Neural progenitor cell (in vitro differentiated cells): ENCODE measurements around the gene KRT15.

Experiments
- EZH2 ChIP-seq: fragments of 200-600 bp; sonication (generic); IDR thresholded peaks from 2 replicates; pipeline ENCODE4 v1.6.1; 2017; ENCODE audit warnings: antibody characterized with exemption, mild to moderate bottlenecking, moderate library complexity
- EZH2phosphoT487 ChIP-seq: fragments of 200-600 bp; sonication (generic); IDR thresholded peaks from 2 replicates; pipeline ENCODE4 v1.6.1; 2017; ENCODE audit warnings: antibody characterized with exemption
- TF ChIP-seq, protein P1 (sequence below): fragments of 200-600 bp; sonication (generic); IDR thresholded peaks from 2 replicates; pipeline ENCODE4 v1.5.1; 2017; ENCODE audit warnings: antibody characterized with exemption, mild to moderate bottlenecking

DNA sequence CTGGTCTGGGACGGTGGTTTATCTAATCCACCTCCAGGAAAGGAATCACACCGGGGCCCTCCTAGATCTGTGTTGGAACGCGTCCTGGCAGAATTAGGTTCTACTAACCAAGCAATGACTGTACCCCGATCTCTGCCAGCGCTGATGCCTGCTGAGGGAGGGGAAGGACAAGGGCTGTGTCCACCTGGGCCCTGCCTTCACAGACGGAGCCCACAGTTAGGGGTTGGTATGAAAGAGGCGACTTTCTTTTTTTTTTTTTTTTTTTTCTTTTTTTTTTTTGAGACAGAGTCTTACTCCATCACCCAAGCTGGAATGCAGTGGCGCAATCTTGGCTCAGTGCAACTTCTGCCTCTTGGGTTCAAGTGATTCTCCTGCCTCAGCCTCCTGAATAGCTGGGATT lies 19.3 kb upstream of the KRT15 start:
- TF ChIP-seq, protein P1, sequence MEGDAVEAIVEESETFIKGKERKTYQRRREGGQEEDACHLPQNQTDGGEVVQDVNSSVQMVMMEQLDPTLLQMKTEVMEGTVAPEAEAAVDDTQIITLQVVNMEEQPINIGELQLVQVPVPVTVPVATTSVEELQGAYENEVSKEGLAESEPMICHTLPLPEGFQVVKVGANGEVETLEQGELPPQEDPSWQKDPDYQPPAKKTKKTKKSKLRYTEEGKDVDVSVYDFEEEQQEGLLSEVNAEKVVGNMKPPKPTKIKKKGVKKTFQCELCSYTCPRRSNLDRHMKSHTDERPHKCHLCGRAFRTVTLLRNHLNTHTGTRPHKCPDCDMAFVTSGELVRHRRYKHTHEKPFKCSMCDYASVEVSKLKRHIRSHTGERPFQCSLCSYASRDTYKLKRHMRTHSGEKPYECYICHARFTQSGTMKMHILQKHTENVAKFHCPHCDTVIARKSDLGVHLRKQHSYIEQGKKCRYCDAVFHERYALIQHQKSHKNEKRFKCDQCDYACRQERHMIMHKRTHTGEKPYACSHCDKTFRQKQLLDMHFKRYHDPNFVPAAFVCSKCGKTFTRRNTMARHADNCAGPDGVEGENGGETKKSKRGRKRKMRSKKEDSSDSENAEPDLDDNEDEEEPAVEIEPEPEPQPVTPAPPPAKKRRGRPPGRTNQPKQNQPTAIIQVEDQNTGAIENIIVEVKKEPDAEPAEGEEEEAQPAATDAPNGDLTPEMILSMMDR = no peak
- TF ChIP-seq EZH2phosphoT487 (no peak), EZH2 (no peak)
